CD4-positive, alpha-beta T cell treated with Interleukin-1 beta for 1 hour (primary cell): ENCODE measurements around the gene MTG1.
"Not testable (repeated sequence)": the region's sequence is repeated elsewhere in the genome, so short reads cannot be mapped to it uniquely, and the experiment has no call there.

Experiments used
- DNase-seq, 2 donors: peaks; one replicate each; pipeline ENCODE4 v3.0.0-alpha.2; 2020 to 2022

The MTG1 gene

DNA sequence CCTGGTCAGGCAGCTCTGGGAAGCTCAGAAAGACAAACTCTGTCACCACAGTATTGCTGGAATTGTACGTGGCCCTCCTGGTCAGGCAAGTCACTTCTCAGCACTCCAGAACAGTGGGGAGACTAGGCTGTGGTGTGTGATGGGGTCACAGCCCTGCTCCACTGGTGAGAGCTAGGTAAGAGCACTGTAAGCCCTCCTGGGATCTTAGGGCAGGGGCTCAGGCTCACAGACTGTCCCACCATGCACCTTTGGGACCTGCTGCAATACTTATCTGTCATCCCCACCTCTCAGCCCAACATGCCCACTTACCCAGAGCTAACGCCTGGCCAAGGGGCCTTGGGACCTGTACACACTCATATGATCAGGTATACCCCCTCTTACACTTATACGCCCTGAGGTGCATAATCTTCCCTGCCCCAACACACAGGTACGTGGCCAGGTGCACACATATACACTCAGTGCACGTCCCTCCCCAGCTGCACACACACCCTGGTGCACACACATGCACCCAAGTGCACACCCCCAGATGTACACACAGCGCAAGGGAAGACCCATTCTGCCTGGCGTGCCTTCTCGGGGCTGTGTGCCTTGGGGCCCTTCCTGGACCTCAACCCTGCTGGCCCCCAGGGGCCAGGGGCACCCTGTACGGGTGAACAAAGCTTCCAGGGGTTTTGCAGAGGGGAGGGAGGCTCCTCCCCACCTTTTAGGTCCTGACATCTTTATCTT is 38.1 kb downstream of the MTG1 start:
- not testable (repeated sequence) for DNase-seq

DNA sequence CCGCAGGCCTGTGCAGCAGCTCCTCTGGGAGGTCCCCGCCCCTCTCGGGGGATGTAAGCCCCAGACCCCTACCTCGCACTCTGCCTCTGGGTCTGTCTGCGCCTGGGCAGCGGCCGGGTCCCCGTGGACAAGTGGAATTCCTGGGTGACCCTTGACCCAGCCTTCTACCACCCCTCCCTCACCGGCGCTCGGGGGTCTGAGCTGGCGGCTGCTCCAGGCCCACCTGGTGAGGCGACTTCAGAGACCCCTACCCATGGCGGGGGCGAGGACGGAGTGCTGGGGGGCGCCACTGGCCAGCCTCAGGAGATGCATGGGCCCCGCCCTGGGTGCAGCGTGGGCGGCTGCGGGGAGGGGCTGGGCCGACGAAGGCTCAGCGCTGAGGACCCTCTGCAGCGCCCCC is 38.8 kb downstream of the MTG1 start:
- DNase-seq: not testable (repeated sequence)

- peak in 1 of 2 donors; percentile 49 for DNase-seq
Measured at GRCh38 chr10:133438711-133439273, 44.8 kb downstream of the MTG1 start.

DNA sequence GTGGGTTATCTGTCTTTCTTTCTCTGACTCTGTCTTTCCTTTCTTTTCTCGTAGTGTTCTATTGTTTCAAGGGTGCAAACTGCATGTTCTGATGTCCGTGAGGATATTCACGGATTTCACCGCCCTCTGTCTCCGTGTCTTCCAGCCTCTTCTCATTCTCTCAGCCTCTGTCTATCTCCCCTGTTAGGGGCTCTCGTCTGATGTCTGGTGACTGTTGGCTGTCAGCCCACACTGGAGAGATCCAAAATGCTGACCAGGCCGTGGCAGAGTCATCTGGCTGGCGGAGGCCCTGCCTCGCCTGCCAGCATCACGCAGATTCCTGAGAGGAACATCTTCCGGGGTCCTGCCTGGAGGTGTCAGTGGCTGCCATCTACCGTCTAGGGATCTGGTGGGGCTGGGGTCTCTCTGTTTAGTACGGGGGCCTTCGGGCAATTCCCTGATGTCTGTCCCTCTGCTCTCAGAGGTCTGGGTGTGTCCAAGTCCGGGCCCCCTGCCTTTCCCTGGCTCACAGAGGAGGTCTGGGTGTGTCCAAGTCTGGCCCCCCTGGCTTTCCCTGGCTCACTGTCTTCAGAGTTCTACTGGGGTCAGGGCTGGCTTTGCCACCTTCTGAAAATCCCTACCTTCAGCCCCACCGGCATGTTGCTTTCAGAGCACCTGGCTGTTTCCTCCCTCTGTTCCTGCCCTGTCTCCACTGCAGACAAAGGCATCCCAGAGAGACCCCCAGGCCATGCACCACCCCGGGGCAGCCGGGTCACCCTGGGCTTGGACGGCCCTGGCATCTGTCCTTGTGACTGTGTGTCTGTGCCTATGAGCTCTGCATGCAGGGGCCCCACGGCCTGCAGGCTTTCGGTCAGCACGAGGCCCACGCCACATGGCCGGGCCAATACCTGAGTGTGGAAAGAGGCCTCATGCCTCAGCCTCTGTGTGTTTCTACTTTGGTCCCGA is 45.8 kb downstream of the MTG1 start:
- no peak for DNase-seq

GRCh38 chr10:133440633-133441285 is 46.8 kb downstream of the MTG1 start:
- no peak for DNase-seq

GRCh38 chr10:133441356-133441755 is 47.4 kb downstream of the MTG1 start:
- DNase-seq: not testable (repeated sequence)

DNA sequence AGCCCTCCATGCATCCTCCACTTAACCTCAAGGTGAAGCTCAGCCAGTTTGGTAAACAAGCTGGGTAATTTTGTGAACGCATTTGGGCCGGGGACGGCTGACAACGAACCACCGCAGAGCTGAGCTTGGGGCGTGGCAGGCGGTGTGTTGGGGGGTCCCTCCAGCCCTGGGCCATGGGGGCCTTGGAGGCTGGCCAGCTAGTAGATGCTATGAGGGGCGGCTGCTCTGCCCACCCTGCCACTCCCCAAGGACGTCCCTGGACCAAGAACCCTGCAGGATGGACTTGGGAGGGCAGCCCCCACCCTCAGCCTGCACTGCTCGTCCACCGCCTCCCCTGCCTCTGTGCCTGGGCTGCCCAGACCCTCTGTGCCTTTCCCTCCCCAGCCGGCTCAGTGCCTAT is 47.8 kb downstream of the MTG1 start:
- DNase-seq: no peak

- peak in 1 of 2 donors; percentile 31 for DNase-seq
Measured at GRCh38 chr10:133442191-133442966, 48.4 kb downstream of the MTG1 start.

DNA sequence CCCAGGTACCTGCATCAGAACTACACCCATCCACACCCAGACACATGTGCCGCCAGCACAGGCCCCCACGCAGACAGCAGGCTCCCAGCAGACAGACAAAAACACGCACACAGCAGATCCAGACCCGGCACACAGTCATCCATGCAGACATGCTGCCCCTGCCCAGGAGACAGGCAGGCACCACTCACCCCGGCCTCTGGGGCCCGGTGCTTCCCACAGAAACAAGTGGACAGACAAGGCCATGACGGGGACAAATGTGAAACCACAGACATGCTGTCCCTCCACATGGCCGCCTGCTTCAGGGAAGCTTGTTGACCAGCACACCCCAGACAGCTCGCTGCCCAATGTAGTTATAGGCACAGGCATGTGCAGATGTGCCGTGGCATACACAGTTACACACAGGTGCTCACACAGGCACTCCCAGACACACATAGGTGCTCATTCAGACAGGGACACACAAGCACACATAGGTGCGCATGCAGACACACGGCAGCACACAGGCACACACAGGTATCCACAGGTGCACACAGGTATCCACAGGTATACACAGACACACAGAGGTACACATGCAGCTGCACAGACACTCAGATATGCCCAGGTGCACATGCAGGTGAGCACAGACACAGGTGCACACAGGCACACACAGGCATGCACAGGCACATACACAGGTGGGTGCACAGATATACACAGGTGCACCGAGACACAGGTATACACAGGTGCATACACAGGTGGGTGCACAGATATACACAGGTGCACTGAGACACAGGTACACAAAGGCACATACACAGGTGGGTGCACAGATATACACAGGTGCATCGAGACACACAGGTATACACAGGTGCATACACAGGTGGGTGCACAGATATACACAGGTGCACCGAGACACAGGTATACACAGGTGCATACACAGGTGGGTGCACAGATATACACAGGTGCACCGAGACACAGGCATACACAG is 49.3 kb downstream of the MTG1 start:
- DNase-seq: no peak

- no peak for DNase-seq
Measured at GRCh38 chr10:133444342-133445267, 50.6 kb downstream of the MTG1 start.

- no peak for DNase-seq
Measured at GRCh38 chr10:133445268-133445732, 51.3 kb downstream of the MTG1 start.

GRCh38 chr10:133445751-133446708 is 52.1 kb downstream of the MTG1 start:
- no peak for DNase-seq

GRCh38 chr10:133446979-133447378 is 53.0 kb downstream of the MTG1 start:
- no peak for DNase-seq

- DNase-seq: no peak
Measured at GRCh38 chr10:133448120-133448519, 54.2 kb downstream of the MTG1 start.

GRCh38 chr10:133451346-133451745 is 57.4 kb downstream of the MTG1 start:
- DNase-seq: no peak

- DNase-seq: no peak
Measured at GRCh38 chr10:133452453-133452852, 58.5 kb downstream of the MTG1 start.

- DNase-seq: peak; percentile 16 to 42
Measured at GRCh38 chr10:133453516-133454203, 59.7 kb downstream of the MTG1 start, which contains the start of gene SCART1. TSS of gene SCART1 (plus strand) at chr10:133453945. CDS start at chr10:133453998, 53 bp downstream.
